HG02970 (cell line): ENCODE measurements around the gene SMPD3.

Experiments
- ATAC-seq: cut with Tn5 transposase; IDR thresholded peaks from one replicate; pipeline ENCODE4 v1.9.1; 2021; ENCODE audit warnings: mild to moderate bottlenecking, moderate library complexity, moderate number of reproducible peaks; ENCODE audit not compliant: unreplicated experiment, low FRiP score

Gene SMPD3

GRCh38 chr16:68473358-68474070 lies 25.2 kb upstream of the SMPD3 start:
- no peak for ATAC-seq

GRCh38 chr16:68472581-68472980 lies 24.3 kb upstream of the SMPD3 start:
- no peak for ATAC-seq

- ATAC-seq = peak; percentile 80
These were observed 22.3 kb upstream of the SMPD3 start for GRCh38 chr16:68470461-68471150.

- ATAC-seq = peak; percentile 10
These were observed 21.6 kb upstream of the SMPD3 start for GRCh38 chr16:68469796-68470460.

- no peak for ATAC-seq
These were observed 20.5 kb upstream of the SMPD3 start for GRCh38 chr16:68468842-68469241.

- ATAC-seq = no peak
These were observed 17.9 kb upstream of the SMPD3 start for GRCh38 chr16:68466174-68466573.

- no peak for ATAC-seq
These were observed 15.6 kb upstream of the SMPD3 start for GRCh38 chr16:68463904-68464303.

GRCh38 chr16:68460067-68460466 lies 11.8 kb upstream of the SMPD3 start:
- no peak for ATAC-seq

- no peak for ATAC-seq
These were observed 11.1 kb upstream of the SMPD3 start for GRCh38 chr16:68459457-68459856.

- ATAC-seq = no peak
These were observed 10.2 kb upstream of the SMPD3 start for GRCh38 chr16:68458551-68458950.

- ATAC-seq = no peak
These were observed 9.8 kb upstream of the SMPD3 start for GRCh38 chr16:68458101-68458500.

- no peak for ATAC-seq
These were observed 7.3 kb upstream of the SMPD3 start for GRCh38 chr16:68455631-68456030.

- no peak for ATAC-seq
These were observed 6.7 kb upstream of the SMPD3 start for GRCh38 chr16:68454920-68455435.

- ATAC-seq = no peak
These were observed 5.5 kb upstream of the SMPD3 start for GRCh38 chr16:68453816-68454215.

GRCh38 chr16:68452176-68452575 lies 3.9 kb upstream of the SMPD3 start:
- no peak for ATAC-seq

GRCh38 chr16:68451676-68452075 lies 3.4 kb upstream of the SMPD3 start:
- ATAC-seq = no peak

- ATAC-seq = no peak
These were observed 2.5 kb upstream of the SMPD3 start for GRCh38 chr16:68450741-68451255.

- peak; percentile 18 for ATAC-seq
These were observed 502 bp downstream of the SMPD3 start for GRCh38 chr16:68447653-68448359.

- no peak for ATAC-seq
These were observed 1.3 kb downstream of the SMPD3 start for GRCh38 chr16:68446681-68447652.
